Suppressor macrophage treated with lipopolysaccharide for 4 hours (primary cell): ENCODE results near the gene SLC22A4.

Experiments used
- DNase-seq: peaks from one replicate; pipeline ENCODE4 v3.0.0-alpha.2; 2020

Gene SLC22A4

DNA sequence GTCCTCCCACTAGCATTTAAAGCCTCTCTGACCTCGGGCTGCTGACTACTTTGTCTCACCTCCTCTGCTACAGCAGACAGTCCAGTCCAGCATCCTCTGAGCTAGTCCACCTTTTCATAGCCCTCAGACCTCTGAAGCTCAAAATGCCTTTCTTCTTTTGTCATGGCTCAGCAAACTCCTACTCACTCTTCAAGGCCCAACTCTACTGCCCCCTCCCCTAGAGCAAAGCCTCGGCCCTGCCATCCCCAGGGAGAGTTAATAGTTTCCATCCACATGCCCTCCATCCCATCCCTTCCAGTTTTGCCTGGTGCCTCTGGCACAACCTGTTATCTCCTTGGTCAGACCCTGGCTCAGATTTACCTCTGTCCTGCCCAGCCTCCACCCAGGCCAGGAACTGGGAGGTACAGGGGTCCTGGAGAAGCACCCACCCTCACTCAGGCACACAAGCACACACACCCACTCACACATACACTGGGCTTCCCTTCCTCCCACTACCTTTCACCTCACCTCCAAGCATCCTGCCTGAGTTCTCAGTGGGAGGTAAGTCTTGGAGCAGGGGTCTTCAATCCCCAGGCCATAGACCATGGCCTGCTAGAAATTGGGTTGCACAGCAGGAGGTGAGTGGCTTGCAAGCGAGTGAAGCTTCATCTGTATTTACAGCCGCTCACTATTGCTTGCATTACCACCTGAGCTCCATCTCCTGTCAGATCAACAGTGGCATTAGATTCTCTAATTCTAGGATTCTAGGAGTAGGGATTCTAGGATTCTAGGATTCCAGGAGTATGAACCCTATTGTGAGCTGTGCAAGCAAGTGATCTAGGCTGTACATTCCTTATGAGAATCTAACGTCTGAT, 18.6 kb upstream of the SLC22A4 start:
- DNase-seq = no peak

DNA sequence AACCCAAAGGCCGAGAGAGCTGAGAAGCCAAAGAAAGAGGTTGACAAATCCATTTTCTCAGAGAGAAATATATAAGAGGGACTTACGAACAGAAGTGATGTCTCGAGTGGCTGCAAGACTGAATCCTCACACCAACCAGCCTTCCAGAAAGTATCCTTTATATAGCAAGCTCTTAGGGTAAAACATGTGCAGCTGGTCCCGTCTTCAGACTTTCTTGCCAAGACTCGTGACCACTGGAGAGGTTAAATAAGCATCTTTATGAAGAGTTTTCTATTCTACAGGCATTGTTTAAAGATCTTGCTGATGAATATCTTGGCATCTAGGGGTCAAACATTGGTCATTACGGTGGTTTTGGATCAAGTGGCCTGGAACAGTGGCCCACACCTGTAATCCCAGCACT, 16.9 kb upstream of the SLC22A4 start:
- DNase-seq = no peak

DNA sequence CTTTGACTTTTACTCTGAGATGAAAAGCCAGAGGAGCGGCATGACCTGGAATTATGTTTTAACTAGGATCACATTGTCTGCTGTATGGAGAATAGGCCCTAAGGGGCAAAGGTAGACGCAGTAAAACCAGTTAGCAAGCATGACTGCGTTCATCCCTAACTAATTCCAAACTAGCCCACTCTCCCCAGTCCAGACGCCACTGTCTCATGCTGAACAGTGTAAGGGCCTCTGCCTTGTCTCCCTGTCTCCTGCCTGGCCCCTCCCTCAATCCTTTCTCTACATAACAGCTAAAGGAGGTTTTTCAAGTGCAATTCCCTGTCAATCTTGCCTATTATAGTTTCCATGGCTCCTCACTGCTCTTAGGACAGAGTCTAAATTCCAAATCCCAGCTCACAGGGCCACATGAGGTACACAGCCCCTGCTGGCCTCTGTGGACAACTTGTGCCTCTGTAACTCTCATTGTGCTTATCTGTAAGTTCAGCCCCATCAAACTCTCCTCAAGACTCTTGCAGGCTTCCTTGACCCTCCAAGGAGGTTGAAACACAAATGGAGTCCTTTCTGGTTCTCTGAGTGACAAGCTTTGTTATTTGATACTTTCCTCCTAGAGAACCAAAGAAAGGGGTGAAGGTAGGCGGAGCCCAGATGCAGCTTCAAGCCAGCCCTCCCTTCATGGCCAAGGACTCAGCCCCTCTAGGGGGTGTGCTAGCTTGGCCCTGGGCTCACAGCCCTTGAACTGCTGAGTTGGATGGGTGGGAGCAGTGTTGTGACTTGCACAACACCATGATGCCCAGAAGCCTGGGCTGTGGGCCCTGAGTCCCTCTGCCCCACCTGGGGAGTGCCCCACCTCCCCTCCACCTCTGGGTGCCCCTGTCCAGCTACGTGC, 16.0 kb upstream of the SLC22A4 start:
- DNase-seq = no peak

DNA sequence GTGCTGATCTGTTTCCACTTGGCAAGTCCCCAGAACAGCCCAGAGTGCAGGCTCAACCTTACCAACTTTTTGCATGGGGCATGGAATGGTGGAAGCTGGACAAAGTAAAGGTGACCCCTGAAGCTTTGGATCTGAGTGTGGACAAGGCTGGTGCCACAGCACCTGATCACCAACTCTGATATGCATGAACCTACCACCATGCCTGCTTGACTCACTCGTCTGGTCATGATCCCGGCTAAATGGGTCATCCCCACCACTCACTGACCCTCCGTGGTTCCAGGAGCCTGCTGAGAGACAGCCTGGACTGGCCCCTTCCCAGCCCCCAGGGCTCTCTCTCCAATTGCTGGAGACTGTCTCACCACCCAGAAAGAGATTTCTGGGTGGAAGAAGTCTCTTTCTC, 14.4 kb upstream of the SLC22A4 start:
- no peak for DNase-seq

DNA sequence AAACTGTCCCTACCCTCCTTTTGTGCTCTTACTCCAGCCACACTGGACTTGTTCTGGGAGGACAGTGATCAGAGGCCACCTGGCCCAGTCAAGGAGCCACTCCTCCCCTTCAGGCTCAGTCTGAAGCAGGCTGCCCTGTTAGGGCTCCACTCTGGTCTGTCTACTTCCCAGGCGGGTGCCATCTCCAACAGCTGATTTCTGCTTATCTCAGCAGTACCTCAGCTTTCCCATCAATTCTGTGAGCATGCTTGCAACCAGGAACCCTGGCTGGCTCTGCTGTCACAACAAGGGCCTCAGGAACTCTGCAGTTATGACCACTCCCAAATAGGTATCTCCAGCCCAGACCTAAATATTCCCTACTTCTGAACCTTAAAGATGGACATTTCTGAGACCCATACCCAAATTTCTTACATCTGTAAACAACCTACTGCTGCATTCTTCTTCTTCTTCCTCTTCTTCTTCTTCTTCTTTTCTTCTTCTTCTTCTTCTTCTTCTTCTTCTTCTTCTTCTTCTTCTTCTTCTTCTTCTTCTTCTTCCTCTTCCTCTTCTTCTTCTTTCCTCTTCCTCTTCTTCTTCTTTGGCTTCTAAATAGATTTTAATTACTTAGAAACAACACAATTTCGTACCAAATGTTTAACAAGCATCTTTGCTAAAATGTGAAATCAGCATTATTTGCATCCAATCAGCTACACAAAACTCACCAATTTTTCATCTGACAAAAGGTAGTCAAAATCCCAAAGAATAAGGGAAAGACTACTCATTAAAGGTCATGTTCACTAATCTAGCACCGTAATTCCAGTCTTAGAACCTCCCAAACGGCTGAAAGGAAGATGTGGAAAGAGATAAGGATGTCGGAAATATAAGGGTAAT, 13.6 kb upstream of the SLC22A4 start:
- DNase-seq = no peak

DNA sequence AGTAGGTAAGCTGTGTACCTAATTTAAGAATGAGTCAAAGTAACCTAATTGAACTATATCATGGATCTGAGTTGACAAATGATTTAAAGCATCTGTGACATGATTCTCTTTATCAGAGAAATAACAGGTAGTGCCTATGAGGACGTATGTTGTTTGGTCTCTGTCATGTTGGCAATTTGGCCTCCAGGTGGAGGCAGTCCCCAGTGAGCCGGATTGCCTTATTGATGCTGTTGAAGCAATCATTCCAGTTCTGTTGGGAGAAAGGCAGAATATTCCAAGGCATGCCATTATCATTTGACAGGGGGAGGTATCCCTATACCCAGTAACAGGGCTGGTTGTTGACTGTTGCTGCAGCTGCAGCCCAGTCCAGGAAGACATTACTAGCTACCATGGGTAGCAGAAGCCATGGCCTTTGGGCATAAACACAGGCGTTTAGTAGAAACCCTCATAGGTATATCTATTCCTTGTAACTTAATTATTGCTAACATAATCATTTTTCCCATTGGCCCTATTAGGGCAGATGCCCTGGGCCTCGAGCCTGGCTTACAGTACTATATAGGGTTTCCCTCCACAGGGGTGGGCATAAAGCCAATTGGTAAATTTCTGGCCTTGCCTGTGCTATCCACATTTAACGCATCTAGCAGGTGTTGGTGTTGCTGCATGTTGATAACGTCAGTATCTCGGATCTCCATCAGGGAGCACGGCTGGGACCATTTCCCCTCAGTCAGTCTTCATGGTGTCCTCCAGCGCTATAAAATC, 12.2 kb upstream of the SLC22A4 start:
- DNase-seq = no peak

DNA sequence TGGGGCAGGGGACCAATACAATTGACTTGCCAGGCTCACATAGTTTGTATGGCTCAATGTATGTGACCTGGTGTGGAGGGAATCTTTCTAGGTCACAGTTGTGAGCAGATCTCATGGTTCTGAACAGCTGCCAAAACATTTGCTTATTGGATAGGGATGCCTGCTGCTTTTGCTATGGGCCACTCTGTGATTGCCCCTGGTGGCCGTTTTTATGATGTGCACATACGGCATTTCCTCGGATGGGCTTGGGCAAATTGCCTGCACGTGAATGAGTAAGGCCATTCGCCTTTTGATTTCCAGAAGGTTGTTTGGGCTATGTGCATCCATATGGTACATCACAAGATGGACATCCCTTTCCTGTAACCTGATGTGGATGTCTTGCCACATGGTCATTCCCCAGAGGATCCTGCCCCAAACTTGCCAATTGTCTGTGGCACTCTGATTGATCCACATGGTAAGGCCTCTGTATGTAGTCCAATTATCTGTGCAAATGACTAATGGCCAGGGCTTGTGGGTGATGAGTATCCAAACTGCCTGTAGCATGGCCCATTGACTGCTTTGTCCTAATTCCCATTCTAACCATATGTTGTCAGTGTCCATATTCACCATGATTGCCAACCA, 10.7 kb upstream of the SLC22A4 start:
- no peak for DNase-seq

DNA sequence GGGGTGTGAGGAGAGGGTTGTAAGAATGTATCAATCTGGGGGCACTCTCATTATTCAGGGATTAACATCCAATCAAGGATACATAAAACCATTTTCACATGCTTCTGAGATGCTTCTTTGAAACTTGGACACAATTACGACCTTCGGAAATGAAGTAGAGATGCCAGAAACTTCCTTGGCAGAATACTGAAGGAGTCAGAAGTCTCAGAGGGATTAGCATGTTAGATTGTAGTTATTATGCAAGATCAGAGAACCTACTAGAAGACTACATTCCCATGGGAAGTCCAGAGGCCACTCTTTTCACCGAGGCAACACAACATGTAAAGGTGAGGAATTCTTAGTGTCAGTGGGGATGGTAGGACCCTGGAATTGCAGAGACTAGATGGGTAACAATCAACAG, 5.1 kb upstream of the SLC22A4 start:
- DNase-seq = no peak

DNA sequence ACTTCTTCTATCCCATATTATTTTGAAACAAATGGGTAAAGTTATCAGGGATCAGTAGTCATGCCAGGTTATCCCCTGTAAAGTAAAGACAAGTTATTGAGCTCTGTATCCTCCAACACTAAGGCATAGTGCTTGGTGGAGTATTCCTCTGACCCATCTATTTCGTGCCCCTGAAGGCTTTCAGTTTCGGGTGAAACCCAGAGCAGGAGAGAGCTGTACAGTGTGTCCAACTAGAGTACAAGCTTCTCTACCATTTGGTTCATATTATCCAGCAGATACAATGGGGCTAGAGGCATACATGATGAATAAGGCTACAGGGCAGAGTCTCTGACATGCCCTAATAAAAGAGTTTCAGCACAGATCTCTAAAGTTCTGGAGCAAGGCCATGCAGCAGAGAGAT, 3.2 kb upstream of the SLC22A4 start:
- DNase-seq = no peak

DNA sequence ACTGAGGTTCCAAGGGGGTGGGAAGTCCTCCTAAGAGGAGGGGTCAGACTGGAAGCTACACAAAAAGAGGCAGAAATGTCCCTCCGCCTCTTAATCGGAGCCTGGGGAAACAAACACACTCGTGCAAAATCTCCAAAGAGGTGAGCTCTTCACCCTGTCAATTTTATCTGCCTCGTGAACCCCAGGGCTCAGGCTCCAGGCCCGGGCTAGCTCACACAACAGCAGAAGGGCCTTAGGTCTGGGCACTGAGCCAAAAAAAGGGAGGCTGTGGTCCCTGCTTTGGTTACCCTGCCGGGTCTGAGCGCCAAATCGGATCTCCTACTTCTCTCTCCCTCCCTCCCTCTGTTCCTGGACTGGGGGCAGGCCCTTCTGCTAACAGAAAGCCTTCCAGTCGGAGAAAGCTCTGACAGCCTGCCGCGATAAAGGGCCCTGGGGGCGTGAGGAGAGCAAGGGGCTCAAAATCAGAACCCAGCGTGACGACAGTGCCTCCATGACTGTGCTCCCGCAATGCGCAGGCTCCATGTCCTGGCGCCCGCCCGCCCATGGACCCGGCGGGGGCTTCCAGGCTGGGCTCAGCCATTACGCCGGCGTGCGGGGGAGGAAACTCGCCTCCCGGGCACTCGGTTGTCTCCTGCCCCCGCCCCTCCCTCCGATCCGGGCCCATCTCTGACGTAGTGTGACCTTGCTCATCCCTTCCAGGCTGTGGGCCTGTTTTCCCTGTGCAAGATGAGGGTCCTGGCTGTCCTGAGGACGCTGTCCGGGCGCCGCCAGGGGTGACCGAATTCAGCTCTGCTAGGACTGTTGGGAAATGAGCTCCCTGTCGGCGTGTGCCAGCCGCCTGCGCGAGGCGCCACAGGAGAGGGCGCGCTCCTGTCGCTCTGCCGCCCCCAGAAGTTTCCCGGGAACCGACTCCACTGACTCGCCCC, 865 bp upstream of the SLC22A4 start:
- peak; percentile 93 for DNase-seq

DNA sequence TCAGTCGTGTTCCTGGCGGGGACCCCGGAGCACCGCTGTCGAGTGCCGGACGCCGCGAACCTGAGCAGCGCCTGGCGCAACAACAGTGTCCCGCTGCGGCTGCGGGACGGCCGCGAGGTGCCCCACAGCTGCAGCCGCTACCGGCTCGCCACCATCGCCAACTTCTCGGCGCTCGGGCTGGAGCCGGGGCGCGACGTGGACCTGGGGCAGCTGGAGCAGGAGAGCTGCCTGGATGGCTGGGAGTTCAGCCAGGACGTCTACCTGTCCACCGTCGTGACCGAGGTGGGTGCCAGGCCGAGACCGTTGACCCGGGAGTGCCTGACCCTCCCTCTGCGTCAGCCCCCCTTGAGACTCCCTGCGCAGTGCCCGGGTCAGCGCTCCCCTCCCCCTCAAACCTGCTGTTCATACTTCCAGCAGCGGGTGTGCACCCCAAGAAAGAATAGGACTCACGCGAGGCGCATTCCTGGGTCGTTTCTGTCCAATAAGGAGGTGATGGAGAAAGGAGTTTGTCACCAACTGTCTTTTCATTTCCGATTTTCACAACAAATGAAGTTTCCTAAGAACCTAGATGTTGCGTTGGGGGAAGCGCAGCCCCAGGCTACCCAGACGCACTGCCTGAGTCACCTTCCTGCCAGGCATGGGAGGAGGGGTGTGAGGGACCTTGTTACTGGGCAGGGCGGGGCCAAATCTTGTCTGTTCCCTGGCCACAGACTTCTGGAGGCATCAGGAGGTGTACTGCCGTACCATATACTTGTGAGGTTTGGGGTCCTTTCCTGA, 722 bp downstream of the SLC22A4 start:
- peak; percentile 97 for DNase-seq

DNA sequence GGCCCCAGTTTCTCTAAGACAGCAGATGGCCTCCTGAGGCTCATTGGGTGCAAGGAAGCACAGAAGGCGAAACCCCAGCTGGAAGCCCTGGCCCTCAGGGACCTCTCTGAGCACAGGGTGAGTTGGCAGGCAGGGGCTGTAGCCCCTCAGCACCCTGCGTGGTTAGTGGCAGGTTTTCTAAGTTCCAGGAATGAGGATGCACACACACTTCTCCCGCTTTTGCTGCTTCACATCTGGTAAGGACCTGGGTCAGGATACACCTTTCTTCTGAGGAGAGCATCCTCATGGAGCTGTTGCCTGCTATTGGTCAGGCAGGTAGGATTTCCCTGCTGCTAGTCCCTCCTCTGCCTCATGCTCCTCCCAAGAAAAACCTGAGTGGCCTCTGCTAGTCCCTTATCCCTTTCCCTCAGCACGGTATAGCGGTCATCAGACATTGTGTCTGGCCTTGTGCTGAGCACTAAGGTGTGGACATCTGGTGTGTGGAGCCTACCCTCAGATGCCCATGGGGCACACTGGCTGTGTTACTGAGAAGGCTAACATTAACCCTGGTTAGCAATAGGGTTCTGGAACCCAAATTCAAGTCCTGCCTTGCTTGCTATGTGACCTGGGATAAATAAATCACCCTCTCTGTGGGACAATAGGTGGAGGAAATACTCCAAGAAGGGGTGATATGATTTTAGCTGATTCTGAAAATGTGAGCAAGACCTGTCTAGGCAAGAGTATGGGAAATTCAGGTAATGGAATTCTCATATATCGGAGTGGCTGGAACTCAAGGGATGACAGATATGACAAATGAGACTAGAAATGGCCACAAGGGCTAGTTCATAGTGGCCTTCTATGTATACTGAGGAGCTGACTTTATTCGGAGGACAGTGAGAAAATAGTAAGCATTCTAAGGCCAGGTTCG, 1.6 kb downstream of the SLC22A4 start:
- no peak for DNase-seq

DNA sequence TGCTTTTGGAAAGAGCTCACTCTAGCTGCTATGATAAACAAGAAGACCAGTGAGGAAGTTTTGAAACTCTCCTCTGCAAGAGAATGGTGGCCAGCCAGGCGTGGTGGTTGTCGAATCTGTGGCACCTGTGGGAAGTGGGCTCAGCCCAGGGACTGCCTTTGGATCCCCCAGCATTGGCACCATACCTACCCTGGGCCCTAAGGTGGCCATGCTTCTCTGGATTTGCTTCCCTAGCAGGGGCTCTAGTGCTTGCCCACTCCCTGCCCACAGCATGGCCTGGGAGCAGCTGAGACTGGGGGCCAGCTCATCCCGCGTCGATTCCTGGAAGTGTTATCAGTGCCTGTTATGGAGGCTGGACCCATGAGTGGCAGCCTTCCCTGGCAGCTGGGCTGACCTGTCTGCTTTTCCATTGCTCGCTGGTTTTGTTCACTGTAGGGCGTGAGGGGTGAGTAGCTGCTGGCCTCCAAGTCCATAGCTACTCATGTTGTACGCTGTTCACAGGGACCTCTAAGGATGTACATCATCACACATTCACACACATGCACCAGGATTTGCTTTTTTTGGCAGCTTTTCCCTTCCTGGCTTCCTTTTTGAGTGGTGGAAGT, 2.3 kb downstream of the SLC22A4 start:
- DNase-seq = no peak

DNA sequence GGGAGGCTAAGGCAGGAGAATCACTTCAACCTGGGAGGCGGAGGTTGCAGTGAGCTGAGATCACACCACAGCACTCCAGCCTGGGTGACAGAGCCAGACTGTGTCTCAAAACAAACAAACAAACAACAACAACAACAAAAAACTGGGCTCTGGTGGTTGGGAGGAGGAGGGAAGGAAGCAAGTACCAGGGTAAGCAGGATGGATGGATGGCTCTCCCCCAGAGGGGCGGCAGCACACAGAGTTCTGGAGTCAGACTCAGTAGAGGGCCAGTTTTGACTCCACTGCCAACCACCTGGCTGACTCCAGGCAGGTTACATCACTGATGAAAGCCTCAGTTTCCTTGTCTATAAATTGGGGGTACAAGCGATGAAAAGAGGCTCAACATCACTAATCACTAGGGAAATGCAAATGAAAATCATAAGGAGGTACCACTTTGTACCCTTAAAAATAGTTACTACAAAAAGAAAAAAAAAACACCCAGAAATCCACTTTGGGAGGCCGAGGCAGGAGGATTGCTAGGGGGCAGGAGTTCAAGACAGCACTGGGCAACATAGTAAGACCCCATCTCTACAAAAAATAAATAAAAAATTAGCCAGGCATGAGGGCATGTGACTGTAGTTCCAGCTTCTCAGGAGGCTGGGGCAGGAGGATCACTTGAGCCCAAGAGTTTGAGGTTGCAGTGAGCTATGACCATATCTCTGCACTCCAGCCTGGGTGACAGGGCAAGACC, 3.2 kb downstream of the SLC22A4 start:
- no peak for DNase-seq

DNA sequence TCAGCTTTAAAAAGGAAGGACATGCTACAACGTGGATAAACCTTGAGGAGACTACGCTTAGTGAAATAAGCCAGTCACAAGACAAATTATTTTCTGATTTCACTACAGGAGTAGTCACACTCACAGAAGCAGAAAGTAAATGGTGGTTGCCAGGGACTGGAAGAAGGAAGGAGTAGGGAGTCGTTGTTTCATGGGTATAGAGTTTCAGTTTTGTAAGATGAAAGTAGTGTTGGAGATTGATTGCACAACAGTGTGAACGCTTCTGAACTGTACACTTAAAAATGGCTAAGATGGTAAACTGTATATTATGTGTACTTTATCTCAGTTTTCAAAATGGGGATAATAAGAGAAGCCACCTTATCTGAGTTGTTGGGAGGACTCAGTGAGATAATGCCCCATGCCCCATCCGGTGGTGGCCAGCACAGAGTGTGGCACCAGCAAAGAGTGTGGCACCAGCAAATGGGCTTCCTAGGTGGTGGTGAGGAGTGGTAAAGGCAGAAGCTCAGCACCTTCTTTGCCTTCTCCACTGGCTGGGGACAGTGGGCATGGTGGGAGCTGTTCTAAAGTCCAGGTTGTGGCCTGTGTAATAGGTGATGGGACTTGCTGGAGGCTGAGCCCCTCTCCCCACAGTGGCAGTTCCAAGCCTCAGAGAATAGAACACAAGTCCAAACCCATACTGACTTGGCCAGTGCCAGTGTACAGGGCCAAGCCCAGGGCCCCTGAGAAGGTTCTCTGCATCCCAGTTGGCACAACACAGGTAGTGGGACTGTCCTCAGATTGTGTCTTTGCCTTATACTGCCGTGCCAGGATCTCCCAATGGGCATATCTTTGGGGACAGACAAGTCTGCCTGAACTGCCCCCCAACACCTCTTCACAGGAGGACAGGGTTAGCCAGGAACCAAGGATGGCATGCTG, 4.4 kb downstream of the SLC22A4 start:
- peak; percentile 89 for DNase-seq

DNA sequence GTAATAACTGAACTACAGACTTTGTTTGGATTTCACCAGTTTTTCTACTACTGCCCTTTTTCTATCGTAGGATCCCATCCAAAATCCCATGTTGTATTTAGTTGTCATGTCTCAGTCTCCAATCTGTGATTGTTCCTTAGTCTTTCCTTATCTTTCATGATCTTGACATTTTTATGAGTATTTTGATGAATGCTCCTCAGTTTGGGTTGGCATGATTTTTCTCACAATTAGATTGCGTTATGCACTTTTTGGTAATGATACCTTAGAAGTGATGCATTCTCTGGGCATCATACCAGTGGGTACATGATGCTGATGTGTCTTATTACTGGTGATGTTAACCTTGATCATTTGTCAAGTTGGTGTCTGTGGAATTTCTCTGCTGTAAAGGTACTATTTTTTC, 5.7 kb downstream of the SLC22A4 start:
- no peak for DNase-seq
